GM18507 (cell line): ENCODE results near the gene PDZD8.

Experiments used
- DNase-seq: peaks from one replicate; pipeline ENCODE4 v3.0.0; 2011; ENCODE audit warnings: low read depth; ENCODE audit not compliant: insufficient read length; ENCODE audit errors: extremely low spot score
- FAIRE-seq: peaks from 2 replicates; lab custom pipeline; 2011; peaks lifted over from hg19 to GRCh38; lab: Jason Lieb, UNC

The PDZD8 gene, protein sequence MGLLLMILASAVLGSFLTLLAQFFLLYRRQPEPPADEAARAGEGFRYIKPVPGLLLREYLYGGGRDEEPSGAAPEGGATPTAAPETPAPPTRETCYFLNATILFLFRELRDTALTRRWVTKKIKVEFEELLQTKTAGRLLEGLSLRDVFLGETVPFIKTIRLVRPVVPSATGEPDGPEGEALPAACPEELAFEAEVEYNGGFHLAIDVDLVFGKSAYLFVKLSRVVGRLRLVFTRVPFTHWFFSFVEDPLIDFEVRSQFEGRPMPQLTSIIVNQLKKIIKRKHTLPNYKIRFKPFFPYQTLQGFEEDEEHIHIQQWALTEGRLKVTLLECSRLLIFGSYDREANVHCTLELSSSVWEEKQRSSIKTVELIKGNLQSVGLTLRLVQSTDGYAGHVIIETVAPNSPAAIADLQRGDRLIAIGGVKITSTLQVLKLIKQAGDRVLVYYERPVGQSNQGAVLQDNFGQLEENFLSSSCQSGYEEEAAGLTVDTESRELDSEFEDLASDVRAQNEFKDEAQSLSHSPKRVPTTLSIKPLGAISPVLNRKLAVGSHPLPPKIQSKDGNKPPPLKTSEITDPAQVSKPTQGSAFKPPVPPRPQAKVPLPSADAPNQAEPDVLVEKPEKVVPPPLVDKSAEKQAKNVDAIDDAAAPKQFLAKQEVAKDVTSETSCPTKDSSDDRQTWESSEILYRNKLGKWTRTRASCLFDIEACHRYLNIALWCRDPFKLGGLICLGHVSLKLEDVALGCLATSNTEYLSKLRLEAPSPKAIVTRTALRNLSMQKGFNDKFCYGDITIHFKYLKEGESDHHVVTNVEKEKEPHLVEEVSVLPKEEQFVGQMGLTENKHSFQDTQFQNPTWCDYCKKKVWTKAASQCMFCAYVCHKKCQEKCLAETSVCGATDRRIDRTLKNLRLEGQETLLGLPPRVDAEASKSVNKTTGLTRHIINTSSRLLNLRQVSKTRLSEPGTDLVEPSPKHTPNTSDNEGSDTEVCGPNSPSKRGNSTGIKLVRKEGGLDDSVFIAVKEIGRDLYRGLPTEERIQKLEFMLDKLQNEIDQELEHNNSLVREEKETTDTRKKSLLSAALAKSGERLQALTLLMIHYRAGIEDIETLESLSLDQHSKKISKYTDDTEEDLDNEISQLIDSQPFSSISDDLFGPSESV

GRCh38 chr10:117375360-117376178, at the start of gene PDZD8:
TSS of gene PDZD8 (minus strand) at chr10:117375440. CDS start at chr10:117375227, 213 bp downstream.
- FAIRE-seq (peak; percentile 74), DNase-seq (peak; percentile 78)

GRCh38 chr10:117424171-117424570, 48.9 kb upstream of the PDZD8 start:
- no peak for FAIRE-seq
- DNase-seq, result no peak

GRCh38 chr10:117421985-117422384, 46.7 kb upstream of the PDZD8 start:
- no peak for DNase-seq
- no peak for FAIRE-seq

DNA sequence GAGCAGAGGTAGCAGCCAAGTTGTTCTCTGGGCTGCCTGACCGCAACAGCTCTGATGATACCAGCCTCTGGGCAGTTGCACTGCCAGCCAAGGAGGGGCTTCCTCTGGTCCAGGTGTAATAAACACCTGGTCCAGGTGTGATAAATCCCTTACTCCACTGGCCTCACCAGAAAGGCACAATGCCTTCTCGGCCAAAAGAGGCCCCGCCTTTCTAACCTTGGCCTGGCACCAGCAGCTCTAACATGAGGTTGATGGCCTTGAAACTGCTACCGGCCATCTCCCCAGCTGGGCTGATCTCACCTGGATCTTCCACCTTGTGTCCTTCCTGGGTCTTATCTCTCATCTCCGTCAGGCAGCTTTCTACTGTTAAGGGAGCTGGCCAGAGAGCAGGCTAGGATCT, 45.5 kb upstream of the PDZD8 start:
- FAIRE-seq (no peak), DNase-seq (no peak)

DNA sequence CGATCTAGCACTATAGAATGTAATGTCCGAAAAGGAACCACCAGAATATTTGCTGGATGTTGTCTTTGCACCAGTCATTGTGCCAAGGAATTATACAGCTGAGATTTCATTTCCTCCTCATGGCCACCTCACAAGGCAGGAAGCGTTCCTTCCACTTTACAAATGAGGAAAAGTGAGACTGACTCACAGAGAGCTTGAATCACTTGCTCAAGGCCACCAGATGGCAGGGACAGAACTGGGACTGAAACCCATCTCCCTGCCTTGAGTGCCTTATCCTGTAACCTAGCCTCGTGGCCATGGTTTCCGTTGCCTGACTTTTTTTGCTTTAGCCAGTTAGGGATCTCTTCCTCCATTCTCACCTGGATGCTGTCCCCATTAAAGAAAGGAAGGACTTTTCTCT, 44.7 kb upstream of the PDZD8 start:
- DNase-seq, result no peak
- FAIRE-seq, result no peak

GRCh38 chr10:117419159-117419558, 43.9 kb upstream of the PDZD8 start:
- DNase-seq, result no peak
- no peak for FAIRE-seq

- FAIRE-seq, result no peak
- DNase-seq, result no peak
Observed at GRCh38 chr10:117418121-117418520, 42.9 kb upstream of the PDZD8 start.

DNA sequence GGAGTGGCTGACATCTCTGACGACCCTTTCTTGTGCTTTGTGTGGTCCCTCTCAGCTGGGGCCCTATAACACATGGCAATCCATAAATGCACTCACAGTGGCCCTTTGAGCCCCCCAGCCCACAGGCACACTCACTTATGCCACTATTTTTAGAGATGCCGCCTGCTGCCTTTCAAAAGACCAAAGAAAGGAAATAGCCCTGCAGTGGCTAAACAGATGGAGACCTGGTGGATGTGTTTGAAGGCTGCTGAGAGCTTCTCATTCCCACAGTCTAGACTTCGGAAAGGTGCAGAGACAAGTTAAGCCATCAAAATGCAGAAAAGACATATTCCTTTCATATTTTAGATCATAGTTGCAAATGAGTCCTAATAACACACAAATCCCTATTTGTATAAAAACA, 42.0 kb upstream of the PDZD8 start:
- FAIRE-seq, result no peak
- no peak for DNase-seq

DNA sequence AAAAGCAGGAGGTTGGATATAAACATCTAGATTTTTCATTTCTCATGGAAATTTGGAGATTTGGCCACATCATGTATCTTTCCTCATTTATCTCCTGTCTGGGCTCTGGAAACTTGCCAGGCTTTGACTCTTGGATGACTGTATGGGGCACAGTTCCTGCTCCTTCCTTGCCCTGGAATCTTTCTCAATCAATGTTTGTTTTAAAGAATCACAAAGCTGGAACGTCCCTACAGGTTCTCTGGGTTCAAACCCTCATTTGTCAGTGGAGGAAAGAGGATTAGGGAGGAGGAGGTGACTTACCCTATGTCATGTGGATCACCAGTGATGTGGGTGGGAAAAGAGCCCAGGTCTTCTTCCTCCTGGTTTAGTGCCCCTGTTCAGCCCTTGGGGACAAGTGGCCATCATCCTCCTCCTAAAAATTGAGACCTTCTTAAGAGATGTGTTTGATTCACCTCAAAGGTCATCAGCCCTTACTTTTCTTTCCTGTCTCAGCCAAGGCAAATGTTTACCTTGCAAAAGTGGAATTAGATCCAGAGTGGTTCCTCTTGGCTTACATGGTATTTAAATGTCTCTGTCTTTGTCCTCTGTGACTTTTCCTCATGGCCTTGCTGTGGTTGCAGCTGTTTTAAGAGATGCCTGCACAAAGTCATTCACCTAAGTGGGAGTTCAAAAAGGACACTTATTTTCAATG, 38.8 kb upstream of the PDZD8 start:
- no peak for FAIRE-seq
- no peak for DNase-seq

DNA sequence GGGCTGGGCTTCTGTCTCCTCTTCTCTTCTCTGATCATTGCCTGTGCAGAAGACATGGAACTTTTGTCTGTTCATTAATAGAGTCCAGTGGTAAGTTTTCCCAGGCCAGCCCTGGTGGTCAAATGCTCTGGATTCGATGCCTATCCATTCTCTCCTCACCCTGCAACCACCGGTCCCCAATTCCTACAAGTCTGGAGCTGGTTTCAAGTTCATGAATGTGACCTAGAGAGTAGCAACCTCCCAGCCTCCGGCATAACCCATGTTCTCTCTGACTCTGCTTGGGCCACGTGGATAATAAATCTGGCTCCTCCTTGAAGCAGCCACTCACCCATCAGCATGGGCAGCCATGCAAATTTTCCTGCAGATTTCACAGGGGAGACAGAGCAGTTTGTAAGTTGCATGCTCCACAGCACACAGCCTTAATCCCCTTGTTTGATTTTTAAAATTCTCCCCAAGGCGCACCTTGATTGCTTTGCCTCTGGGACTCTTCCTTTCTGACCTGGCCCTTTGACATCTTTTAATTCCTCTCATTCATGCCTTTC, 37.3 kb upstream of the PDZD8 start:
- DNase-seq, result no peak
- FAIRE-seq, result no peak

DNA sequence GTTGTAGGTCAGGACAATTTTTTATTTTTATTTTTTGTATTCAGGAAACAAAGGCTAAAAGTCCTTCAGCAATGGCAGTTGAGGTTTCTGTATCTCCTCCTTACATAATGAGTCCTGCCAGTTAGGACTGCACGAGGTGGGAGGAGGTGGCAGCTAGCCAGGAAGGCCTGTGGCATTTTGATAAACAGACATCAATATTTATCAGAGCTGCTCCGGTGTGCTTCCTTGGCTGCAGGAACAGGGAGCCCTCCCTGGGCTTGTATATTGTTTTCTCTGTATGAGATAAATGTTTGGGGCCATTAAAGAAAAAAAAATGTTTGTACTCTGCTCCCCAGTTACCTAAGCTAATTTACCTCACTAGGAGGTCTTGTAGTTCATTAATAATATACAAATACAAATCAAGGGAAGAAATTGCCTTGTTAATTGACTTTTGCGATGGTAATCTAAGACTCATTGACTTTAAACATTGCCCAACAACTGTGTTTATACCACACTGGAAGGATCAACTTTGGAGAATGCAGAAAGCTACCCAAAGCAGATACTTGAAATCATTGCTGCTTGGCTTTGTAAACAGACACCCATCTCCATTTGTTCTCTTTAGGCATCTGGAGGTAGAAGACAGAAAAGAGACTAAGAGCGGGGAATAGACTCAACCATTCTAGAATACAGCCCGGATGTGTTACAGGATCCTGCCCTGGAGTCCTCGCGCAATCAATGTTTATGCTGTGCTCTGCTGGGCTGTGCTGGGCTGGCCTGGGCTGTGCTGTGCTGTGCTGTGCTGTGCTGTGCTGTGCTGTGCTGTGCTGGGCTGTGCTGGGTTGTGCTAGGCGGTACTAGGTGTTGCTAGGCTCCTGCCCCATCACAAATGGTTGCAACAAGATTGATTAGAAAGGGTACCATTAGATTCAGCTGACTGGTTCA, 36.5 kb upstream of the PDZD8 start:
- no peak for DNase-seq
- no peak for FAIRE-seq

GRCh38 chr10:117410557-117410956, 35.3 kb upstream of the PDZD8 start:
- DNase-seq (no peak), FAIRE-seq (no peak)

DNA sequence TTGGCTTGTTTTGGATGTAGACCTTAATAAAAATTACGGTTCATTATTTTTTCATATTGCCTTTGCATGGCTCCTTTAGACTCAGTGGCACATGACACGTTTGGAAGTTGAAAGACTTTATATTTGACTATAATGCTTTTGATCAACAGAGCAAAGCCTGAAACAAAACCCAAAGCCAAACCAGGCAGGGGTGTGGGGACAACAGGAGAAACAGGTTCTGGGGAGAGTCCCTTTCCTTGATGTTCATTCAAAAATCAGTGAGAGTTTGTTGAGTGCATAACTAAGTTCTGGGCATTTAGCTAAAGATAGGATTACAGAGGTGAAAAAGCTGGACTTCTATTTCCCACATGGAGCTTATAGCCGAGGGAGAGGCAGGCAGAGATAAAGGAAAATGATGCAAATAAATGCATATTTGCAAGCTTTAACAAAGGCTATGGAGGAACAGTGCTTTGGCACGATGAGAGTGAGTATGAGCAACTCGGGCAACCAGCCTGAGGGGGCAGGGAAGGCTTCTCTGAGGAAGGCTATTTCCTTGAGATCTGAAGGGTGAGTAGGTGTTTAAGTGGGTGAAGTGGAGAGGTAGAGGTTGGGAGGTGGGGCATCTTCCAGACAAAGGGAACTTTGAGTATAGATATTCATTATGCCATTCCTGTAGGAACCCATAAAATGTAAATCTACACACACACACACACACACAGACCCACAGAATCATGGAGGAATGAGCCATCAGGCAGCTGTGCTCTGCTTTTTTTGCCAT, 34.5 kb upstream of the PDZD8 start:
- DNase-seq, result no peak
- no peak for FAIRE-seq

DNA sequence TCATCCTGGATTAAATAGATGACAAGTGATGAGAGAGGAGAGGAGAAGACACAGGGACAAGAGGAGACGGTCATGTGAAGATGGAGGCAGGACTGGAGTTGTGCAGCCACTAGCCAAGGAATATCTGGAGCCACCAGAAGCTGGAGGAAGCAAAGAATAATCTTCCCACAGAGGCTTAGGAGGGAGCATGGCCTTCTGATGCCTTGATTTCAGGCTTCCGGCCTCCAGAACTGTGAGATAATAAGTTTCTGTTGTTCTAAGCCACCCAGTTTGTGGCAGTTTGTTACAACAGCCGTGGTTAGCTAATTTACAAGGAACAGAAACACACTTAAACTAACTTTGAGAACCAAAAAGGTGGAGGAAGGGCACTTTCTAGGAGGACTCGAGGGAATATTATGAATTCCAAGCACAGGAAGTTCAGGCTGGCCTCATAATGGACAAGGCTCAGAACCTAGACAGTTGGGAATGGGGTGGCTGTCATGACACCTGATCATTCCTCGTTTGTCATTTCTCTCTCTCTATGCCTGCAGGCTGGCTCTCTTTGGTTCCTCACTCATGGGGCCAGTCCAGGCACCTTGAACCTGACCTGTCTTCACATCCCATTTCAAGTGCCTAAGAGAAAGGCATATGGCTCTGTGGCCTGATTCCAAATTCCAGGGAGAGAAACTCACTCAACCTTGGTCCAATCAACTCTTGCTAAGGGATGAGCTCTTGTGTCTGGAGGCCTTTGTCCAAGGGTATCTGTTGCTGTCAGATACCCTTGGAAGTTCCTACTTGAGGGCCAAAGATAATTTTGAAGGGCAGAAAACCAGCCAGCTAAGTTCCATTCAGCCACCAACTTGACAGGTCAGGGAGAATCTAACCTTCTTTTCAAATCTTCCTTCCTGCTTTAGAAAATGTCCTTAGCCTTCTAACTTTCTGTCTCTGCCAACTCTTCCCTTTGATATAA, 33.5 kb upstream of the PDZD8 start:
- no peak for FAIRE-seq

DNA sequence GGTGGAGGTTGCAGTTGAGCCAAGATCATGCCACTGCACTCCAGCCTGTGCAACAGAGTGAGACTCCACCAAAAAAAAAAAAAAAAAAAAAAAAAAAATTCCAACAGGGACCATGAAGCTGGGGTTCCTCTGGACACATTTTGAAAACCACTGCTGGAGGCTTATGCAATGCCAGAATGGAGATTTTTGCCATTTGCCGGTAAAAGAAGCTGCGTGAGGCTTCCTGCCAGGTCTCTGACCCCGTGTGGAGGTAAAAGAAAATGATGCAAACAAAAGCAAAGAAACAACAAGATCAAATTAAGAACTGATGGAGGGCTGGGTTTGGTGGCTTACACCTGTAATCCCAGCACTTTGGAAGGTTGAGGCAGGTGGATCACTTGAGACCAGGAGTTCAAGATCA, 30.5 kb upstream of the PDZD8 start:
- FAIRE-seq, result no peak
- DNase-seq, result no peak

More for the DNA sequence above, 33.5 kb upstream of the PDZD8 start:
- DNase-seq, result no peak

- no peak for DNase-seq
- FAIRE-seq, result no peak
Observed at GRCh38 chr10:117400329-117400728, 25.1 kb upstream of the PDZD8 start.
